Measurements from ENCODE around the gene TMEM81.

The TMEM81 gene

DNA sequence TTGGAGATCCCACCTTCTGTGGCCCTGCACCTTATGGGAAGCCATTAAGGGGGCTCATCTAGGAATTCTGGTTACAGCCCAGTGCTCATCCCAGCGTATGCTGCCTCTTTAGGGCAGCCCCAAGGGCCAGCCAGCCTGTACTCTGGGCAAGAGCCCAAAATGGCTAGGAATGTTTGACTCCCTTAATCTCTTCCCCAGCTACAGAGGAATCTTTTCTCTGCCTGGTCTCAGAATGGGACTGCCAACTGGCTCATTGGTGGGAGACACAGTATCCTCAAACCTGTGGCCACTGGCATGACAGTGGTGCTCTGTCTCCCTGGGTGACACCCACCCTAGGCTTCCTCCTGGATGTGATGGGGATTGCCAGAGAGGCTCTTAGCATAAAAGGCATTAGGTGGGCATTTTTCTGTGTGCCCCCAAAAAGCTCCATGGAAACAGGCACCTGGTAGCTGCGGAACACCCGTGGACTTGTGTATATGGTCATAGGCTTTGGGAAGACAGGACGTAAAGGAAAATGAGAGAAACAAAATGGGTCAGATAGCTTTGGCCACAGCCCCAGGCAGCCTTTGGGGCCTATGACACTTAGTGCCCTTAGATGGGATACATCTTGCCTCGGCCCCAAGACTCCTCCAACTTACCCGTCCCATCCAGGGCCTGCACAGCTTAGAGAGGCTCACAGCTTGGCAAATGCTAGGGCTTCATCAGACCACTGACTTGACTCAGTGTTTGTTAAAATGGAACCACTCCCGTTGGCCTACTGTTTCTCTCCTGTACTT lies 6.9 kb downstream of the TMEM81 start:
- no peak for DNase-seq

DNA sequence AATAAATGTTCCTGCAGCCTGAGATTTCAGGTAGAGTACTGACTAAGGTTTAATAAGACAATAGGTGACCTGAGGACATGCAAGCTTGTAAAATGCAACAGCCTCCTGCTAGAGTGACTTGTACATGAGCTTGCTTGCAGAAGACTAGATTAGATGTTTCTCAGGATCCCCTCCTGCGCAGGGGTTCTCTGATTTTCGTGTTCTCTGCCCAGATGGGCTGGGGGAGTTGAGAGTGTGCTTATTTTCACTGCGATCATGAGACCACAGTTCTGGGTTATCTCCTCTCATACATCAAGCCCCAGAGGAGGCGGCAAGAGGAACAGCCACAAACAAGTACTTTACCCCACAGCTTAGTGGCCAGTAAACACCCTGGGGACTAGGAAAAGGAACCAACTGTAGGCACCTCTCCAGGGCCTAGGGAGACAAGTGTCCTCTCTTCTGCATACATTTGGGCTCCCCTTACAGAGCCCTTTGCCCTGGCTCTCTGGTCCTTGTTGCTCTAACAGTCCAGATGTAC lies 8.0 kb downstream of the TMEM81 start:
- DNase-seq, result no peak

DNA sequence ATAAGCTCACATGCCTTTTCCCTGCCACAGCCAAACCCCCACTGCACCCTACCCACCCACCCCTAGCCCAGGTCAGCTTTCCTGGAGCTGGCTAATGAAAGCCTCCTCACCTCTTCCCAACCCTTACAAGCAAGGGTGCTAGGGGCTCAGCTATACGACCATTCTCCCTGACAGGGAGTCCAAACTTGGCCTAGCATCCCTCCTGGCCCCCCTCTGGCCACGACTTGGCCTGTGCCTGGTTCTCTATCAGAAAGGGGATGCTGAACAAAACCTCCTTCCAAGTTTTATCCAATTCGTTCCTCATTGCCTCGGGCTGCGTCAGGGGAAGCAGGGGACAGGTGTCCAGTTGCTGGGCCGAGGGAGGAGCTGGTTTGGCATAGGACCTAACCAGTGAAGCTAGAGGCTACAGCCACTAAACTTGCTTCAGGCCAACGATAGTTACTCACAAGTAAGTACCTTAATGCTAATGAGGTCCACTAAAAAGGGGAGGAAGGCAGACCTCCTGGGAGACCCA lies 8.6 kb downstream of the TMEM81 start:
- no peak for DNase-seq

GRCh38 chr1:205074513-205074912 lies 9.7 kb downstream of the TMEM81 start:
- no peak for DNase-seq

- DNase-seq, result no peak
Observed at GRCh38 chr1:205074084-205074483, 10.2 kb downstream of the TMEM81 start.

- no peak for DNase-seq
Observed at GRCh38 chr1:205073511-205073910, 10.7 kb downstream of the TMEM81 start.

- DNase-seq, result no peak
Observed at GRCh38 chr1:205072881-205073280, 11.4 kb downstream of the TMEM81 start.

- DNase-seq, result no peak
Observed at GRCh38 chr1:205072286-205072685, 12.0 kb downstream of the TMEM81 start.

DNA sequence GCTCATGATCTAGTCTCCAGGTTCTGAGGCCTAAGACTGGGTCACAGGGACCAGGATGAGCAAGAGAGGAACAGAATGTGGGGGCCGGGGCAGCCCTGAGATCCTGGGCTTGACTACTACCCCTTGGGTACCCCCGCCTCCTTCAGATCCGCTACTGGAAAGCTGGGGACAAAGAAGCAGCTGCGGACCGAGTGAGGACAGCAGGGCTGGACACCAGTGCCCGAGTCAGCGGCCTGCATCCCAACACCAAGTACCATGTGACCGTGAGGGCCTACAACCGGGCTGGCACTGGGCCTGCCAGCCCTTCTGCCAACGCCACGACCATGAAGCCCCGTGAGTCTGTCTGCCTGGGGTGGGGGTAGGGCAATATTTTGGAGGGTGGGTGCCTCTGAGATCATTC lies 12.5 kb downstream of the TMEM81 start:
- peak in 20 of 58 donors; percentile 28 to 68 (median 44) for DNase-seq

- DNase-seq, result no peak
Observed at GRCh38 chr1:205071028-205071409, 13.2 kb downstream of the TMEM81 start.

DNA sequence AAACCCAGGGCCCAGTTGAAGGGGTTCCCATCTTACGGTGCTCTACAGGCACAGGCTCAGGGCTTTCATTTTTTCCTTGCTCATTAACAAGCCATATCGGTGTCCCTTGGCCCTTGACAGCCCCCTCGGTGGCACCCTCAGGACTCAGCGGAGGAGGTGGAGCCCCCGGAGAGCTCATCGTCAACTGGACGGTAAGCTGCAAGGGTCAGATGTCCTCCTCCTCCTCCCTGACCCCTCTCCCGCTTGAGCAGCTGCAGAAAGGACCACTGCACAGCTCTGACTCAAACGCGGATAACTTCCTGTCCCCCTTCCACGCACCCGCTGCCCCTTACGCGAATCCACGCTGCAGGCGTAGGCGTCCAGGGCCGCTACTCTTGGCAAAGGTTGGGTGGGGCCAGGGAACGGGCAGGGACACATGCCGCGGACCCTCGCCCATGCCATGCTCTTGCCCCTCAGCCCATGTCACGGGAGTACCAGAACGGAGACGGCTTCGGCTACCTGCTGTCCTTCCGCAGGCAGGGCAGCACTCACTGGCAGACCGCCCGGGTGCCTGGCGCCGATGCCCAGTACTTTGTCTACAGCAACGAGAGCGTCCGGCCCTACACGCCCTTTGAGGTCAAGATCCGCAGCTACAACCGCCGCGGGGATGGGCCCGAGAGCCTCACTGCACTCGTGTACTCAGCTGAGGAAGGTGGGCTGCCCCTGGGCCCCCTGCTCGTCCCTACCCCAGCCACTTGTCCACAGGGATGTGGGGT lies 14.7 kb downstream of the TMEM81 start:
- no peak for DNase-seq

- DNase-seq, result no peak
Observed at GRCh38 chr1:205068457-205069040, 15.7 kb downstream of the TMEM81 start.

GRCh38 chr1:205068001-205068400 lies 16.3 kb downstream of the TMEM81 start:
- peak in 1 of 58 donors; percentile 53 for DNase-seq

DNA sequence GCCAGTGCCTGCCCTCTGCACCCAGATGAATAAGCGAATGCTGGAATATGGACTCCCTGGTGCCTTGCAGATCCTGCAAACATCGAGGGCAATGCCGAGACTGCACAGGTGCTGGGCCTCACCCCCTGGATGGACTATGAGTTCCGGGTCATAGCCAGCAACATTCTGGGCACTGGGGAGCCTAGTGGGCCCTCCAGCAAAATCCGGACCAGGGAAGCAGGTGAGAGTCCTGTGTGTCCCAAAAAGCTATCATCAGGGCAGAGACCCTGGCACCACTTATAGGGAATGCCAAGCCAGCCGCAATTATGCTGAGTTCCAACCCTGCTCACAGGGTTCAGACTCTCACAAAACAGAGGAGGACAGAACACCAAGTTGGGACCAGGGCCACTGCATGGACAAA lies 17.2 kb downstream of the TMEM81 start:
- DNase-seq, result no peak

- DNase-seq, result no peak
Observed at GRCh38 chr1:205066141-205066818, 18.0 kb downstream of the TMEM81 start.

DNA sequence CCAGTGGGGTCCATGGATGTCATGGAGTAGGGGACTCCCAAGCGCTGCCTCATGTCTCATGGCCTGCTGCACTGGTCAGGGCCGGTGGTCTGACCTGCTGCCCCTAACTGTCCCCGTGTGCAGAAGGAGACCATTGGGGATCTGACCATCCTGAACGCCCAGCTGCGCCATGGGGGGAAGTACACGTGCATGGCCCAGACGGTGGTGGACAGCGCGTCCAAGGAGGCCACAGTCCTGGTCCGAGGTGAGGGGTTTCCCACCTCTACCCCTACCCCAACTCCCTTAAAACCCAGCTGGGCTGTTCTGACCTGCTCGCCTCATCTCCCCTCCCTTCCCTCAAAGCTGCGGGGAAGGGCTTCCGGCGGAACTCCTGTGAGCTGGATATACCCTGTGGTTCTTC lies 18.6 kb downstream of the TMEM81 start:
- DNase-seq, result no peak

DNA sequence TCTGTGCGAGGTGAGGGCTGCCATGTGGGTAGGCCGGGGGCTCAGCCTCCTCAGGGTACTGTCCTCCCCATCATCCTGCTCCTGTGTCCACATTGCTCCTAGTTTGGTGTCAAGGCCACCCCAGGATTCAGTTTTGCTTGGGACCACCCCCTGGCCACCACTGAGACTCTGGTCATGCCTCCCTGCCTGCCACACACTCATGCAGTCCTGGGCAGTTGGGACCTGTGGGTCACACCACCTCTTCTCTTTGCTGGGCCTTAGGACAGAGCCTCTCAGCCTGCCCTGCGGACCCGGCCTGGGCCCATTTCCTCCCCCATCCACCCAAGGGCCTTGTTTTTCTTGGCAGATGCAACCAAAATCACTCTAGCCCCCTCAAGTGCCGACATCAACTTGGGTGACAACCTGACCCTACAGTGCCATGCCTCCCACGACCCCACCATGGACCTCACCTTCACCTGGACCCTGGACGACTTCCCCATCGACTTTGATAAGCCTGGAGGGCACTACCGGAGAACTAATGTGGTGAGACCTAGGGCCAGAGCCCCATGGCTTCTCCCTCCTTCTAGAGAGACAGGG lies 19.4 kb downstream of the TMEM81 start:
- DNase-seq, result no peak

DNA sequence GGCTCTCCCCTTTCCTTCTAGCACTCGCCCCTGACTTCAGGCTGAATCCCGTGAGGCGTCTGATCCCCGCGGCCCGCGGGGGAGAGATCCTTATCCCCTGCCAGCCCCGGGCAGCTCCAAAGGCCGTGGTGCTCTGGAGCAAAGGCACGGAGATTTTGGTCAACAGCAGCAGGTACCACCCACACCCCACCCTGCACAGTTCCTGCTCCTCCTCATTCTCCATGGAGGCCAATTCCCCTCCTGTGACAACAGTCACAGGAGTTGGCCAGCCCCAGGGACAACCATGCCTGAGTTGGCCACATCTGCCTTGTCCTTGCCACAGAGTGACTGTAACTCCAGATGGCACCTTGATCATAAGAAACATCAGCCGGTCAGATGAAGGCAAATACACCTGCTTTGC lies 20.0 kb downstream of the TMEM81 start:
- DNase-seq, result no peak

GRCh38 chr1:205062895-205063294 lies 21.4 kb downstream of the TMEM81 start:
- DNase-seq, result no peak

DNA sequence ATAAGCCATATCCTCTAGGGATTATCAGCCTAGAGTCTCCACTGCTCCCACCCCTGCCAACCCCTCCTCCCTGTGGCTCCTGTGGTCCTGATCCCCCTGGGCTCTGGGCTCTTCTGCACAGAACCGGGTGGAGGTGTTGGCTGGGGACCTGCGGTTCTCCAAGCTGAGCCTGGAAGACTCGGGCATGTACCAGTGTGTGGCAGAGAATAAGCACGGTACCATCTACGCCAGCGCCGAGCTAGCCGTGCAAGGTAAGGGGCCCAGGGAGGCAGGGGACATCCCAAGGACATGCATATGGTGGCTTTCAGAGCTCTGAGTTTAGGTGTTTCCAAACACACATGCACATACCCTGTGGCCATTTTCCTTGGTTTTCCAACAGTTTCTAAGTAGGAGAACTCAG lies 21.9 kb downstream of the TMEM81 start:
- no peak for DNase-seq

DNA sequence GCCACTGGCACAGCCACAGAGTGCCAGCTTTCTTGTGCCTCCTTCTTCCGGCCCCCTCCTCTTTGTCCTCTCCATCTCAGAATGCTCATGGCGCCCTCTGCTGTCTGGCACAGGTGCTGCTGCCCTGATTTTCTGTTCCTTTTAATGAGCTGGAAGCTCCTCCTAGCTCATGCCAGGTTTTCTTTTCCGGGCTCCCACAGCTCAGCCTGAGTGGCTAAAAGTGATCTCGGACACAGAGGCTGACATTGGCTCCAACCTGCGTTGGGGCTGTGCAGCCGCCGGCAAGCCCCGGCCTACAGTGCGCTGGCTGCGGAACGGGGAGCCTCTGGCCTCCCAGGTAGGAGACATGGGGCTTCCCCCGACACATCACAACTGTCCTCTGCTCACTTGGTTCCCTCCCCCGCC lies 22.6 kb downstream of the TMEM81 start:
- DNase-seq, result peak in 55 of 58 donors; percentile 36 to 92 (median 77)
